Hepatic stellate cell (primary cell): ENCODE data around the gene POLQ.
A peak's percentile ranks its signal among the peaks of the same experiment; 100 is the strongest.
"Not testable (repeated sequence)": the region's sequence is repeated elsewhere in the genome, so short reads cannot be mapped to it uniquely, and the experiment has no call there.

Experiments used
- DNase-seq: peaks from one replicate; pipeline ENCODE4 v3.0.0; 2011; ENCODE audit warnings: low spot score

Gene POLQ

GRCh38 chr3:121508389-121508788 lies 37.4 kb downstream of the POLQ start:
- no peak for DNase-seq

GRCh38 chr3:121505256-121505655 lies 40.5 kb downstream of the POLQ start:
- DNase-seq = no peak

- DNase-seq = no peak
These were observed 41.2 kb downstream of the POLQ start for GRCh38 chr3:121504618-121505017.

GRCh38 chr3:121496786-121497185 lies 49.0 kb downstream of the POLQ start:
- DNase-seq = no peak

- no peak for DNase-seq
These were observed 52.4 kb downstream of the POLQ start for GRCh38 chr3:121493431-121493830.

GRCh38 chr3:121491683-121492320 lies 54.0 kb downstream of the POLQ start:
- no peak for DNase-seq

GRCh38 chr3:121490161-121490560 lies 55.6 kb downstream of the POLQ start:
- no peak for DNase-seq

- no peak for DNase-seq
These were observed 57.2 kb downstream of the POLQ start for GRCh38 chr3:121488628-121489027.

GRCh38 chr3:121483290-121483689 lies 62.5 kb downstream of the POLQ start:
- DNase-seq = peak; percentile 23

- DNase-seq = peak; percentile 36
These were observed 63.1 kb downstream of the POLQ start for GRCh38 chr3:121482660-121483059.

- DNase-seq = no peak
These were observed 64.5 kb downstream of the POLQ start for GRCh38 chr3:121481106-121481880.

GRCh38 chr3:121477589-121477988 lies 68.2 kb downstream of the POLQ start:
- peak; percentile 27 for DNase-seq

- DNase-seq = no peak
These were observed 72.8 kb downstream of the POLQ start for GRCh38 chr3:121473001-121473400.

GRCh38 chr3:121467085-121467484 lies 78.7 kb downstream of the POLQ start:
- no peak for DNase-seq

GRCh38 chr3:121463745-121464144 lies 82.0 kb downstream of the POLQ start:
- no peak for DNase-seq

GRCh38 chr3:121462565-121462964 lies 83.2 kb downstream of the POLQ start:
- DNase-seq = no peak

- DNase-seq = not testable (repeated sequence)
These were observed 94.0 kb downstream of the POLQ start for GRCh38 chr3:121451752-121452151.

- DNase-seq = no peak
These were observed 102.3 kb downstream of the POLQ start for GRCh38 chr3:121443456-121443855.

GRCh38 chr3:121436641-121437040 lies 109.1 kb downstream of the POLQ start:
- no peak for DNase-seq

- no peak for DNase-seq
These were observed 109.7 kb downstream of the POLQ start for GRCh38 chr3:121436074-121436473.

GRCh38 chr3:121431726-121432517 lies 113.9 kb downstream of the POLQ start:
- peak; percentile 22 for DNase-seq

GRCh38 chr3:121430664-121431215 lies 115.0 kb downstream of the POLQ start:
- no peak for DNase-seq

- no peak for DNase-seq
These were observed 121.2 kb downstream of the POLQ start for GRCh38 chr3:121424549-121424948.
